A673 (cell line): ENCODE measurements around the gene RESP18. TPM values are rescaled to one million over a fixed set of nuclear protein-coding genes. Genes with fewer than 3 reads are reported as not detected.

Experiments used
- BruUV-seq: library from RNA; stranded (reverse); fragments of 400-500 nt; replicated peaks from 2 replicates; lab custom pipeline; 2021; lab: Mats Ljungman, UMichigan
- CTCF ChIA-PET: fragments of 300-600 bp; sonication (Branson Sonifier 250); formaldehyde crosslinking; loops from one replicate; lab custom pipeline; 2022; ENCODE audit warnings: antibody characterized with exemption; lab: Charles Lee
- POLR2A ChIA-PET: fragments of 300-600 bp; sonication (Branson Sonifier 250); formaldehyde crosslinking; loops from one replicate; lab custom pipeline; 2022; ENCODE audit warnings: antibody characterized with exemption; ENCODE audit not compliant: low non-redundant PET; lab: Charles Lee
- DNase-seq: peaks from one replicate; pipeline ENCODE4 v3.0.0-alpha.2; 2015; ENCODE audit warnings: low spot score
- H3K27ac ChIP-seq: fragments of 200-600 bp; sonication (generic); 2 replicates; pipeline ENCODE4 v1.5.1; 2016; ENCODE audit warnings: mixed run types, low read depth, mild to moderate bottlenecking, mixed read lengths, antibody characterized with exemption, low read length; ENCODE audit not compliant: poor library complexity, severe bottlenecking
- H3K27me3 ChIP-seq: fragments of 200-600 bp; sonication (generic); replicated peaks from 2 replicates; pipeline ENCODE4 v1.6.1; 2017; ENCODE audit warnings: mixed run types, low read depth, mild to moderate bottlenecking, mixed read lengths, antibody characterized with exemption, low read length; ENCODE audit not compliant: insufficient read depth, poor library complexity
- H3K36me3 ChIP-seq: fragments of 200-600 bp; sonication (generic); 2 replicates; pipeline ENCODE4 v1.6.1; 2016; ENCODE audit warnings: mixed run types, mild to moderate bottlenecking, mixed read lengths, antibody characterized with exemption, low read length; ENCODE audit not compliant: insufficient read depth, poor library complexity, severe bottlenecking
- H3K4me1 ChIP-seq: fragments of 200-600 bp; sonication (generic); 2 replicates; pipeline ENCODE4 v1.6.1; 2017; ENCODE audit warnings: mixed run types, mild to moderate bottlenecking, mixed read lengths, antibody characterized with exemption, low read length; ENCODE audit not compliant: insufficient read depth, poor library complexity, severe bottlenecking
- H3K4me3 ChIP-seq: fragments of 200-600 bp; sonication (generic); 2 replicates; pipeline ENCODE4 v1.5.1; 2016; ENCODE audit warnings: low read depth, mixed run types, mild to moderate bottlenecking, mixed read lengths, low read length; ENCODE audit not compliant: poor library complexity, severe bottlenecking
- H3K9me3 ChIP-seq: fragments of 200-600 bp; sonication (generic); 2 replicates; pipeline ENCODE4 v1.6.1; 2016; ENCODE audit warnings: mixed run types, low read depth, mild to moderate bottlenecking, mixed read lengths, antibody characterized with exemption, low read length; ENCODE audit not compliant: poor library complexity, severe bottlenecking
- EZH2 ChIP-seq: fragments of 200-600 bp; sonication (generic); IDR thresholded peaks from 2 replicates; pipeline ENCODE4 v1.6.1; 2017; ENCODE audit warnings: borderline replicate concordance, low read depth, mild to moderate bottlenecking, mixed read lengths, antibody characterized with exemption, low read length; ENCODE audit not compliant: poor library complexity, severe bottlenecking
- intact Hi-C: fragments of 100-400 bp; cut with micrococcal nuclease; formaldehyde crosslinking; loops from one replicate; pipeline ENCODE4 v1.10.0; 2022; ENCODE audit not compliant: unreplicated experiment
- total RNA-seq: library from RNA; stranded (reverse); gene quantifications from 2 replicates; pipeline ENCODE4 v1.2.3, GENCODE V29; 2021
- TF ChIP-seq, protein P1 (sequence below): fragments of 300-800, 200-600 bp; sonication (generic); conservative IDR thresholded peaks from 2 replicates; pipeline ENCODE4 v1.5.1; 2017; ENCODE audit warnings: low read depth, mild to moderate bottlenecking, antibody characterized with exemption, low read length, moderate library complexity, mixed read lengths

RESP18 gene
- total RNA-seq, 1 experiment from 2014 or later, result not detected

DNA sequence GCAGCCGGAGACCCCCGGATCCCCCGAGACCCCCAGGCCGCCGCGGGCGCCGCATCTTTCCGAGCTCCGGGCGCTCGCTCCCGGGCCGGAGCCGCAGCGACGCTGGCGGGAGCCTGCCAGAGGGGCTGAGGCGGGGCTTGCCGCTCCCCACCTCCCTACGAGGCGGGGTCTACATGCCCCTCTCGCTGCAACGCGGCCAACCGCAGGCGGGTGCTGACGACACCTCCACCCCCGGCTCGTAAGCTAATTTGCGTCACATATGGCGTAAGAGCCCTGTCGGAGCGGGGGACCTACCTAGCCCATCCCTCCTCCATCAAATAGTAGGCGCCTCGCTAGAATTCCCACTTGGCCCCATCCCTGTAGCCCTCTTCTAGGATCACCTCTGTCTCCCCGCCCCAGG, 23.3 kb downstream of the RESP18 start, which contains the start of gene PTPRN:
Gene PTPRN (minus strand): TSS at position 124 of the 400 bp plus-strand sequence. CDS start 69 bp downstream, at position 55.
- TF ChIP-seq, protein P1, sequence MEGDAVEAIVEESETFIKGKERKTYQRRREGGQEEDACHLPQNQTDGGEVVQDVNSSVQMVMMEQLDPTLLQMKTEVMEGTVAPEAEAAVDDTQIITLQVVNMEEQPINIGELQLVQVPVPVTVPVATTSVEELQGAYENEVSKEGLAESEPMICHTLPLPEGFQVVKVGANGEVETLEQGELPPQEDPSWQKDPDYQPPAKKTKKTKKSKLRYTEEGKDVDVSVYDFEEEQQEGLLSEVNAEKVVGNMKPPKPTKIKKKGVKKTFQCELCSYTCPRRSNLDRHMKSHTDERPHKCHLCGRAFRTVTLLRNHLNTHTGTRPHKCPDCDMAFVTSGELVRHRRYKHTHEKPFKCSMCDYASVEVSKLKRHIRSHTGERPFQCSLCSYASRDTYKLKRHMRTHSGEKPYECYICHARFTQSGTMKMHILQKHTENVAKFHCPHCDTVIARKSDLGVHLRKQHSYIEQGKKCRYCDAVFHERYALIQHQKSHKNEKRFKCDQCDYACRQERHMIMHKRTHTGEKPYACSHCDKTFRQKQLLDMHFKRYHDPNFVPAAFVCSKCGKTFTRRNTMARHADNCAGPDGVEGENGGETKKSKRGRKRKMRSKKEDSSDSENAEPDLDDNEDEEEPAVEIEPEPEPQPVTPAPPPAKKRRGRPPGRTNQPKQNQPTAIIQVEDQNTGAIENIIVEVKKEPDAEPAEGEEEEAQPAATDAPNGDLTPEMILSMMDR, result no peak
- TF ChIP-seq EZH2, result no peak
- intact Hi-C loops, result no loop called here
- Histone ChIP-seq H3K4me1 (no peaks in the 10 kb centered on the region), H3K36me3 (no peaks in the 10 kb centered on the region), H3K4me3 (no peak within 1 kb of the TSS), H3K27ac (no peak within 1 kb of the TSS), H3K27me3 (peaks cover 59% of the 10 kb centered on the region), H3K9me3 (no peaks in the 10 kb centered on the region)
- ChIA-PET POLR2A (no interaction called here), CTCF (no interaction called here)
- peak; percentile 29 for DNase-seq
- BruUV-seq, result no TSS peak

DNA sequence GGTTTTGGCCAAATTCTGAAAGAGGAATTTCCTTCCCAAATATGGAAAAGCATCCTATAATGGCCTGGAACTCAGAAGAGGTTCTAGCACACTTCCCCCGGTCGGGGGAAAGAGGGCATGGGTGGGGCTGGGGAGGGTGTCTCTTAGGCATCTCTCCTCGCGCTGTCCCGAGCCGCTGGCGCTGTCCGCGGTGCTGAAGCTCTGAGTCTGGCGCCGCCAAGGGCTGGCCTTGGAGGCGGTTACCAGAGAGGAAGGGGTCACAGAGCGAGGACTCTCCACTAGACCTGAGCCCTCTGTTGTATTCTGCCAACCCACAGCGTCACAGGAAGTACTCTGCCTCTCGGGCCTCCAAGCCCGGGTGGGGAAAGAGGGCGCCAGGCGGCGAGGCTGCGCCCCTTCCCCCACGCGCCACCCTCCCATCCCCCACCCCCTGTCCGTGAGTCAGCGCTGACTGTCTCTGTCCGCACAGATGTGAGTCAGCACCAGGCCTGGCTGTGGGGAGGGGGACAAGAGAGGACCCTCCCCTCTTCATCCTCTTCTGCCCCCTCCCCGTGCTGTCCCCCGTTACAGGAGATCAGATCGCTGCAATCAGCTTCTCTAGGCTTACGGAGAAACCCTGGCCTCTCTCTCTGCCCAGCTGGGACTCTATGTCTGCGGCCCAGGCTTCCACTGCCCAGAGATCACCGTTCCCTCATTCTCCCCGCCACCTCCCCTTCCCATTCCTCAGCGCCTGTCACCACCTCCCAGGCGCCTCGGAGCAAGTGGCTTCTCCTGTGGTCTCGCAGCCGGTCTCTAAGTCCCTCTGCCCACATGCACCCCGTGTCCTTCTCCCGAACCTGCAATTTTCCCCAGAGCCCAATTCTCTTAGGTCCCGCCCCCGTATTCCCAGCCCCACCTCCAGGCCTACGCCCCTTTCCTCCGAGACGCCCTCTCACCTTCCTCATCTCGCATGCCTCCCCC, 24.1 kb downstream of the RESP18 start:
- POLR2A ChIA-PET, result no interaction called here
- H3K9me3 ChIP-seq, result no peaks in the 10 kb centered on the region
- DNase-seq, result peak; percentile 78
- intact Hi-C loops, result no loop called here
- no peaks in the 10 kb centered on the region for H3K36me3 ChIP-seq
- H3K4me1 ChIP-seq, result no peaks in the 10 kb centered on the region
- TF ChIP-seq, protein P1, result no peak
- TF ChIP-seq EZH2, result no peak
- peaks cover 68% of the 10 kb centered on the region for H3K27me3 ChIP-seq
- no TSS peak for BruUV-seq
- H3K27ac ChIP-seq, result no peak overlapping the region
- H3K4me3 ChIP-seq, result no peak overlapping the region
- CTCF ChIA-PET, result no interaction called here

DNA sequence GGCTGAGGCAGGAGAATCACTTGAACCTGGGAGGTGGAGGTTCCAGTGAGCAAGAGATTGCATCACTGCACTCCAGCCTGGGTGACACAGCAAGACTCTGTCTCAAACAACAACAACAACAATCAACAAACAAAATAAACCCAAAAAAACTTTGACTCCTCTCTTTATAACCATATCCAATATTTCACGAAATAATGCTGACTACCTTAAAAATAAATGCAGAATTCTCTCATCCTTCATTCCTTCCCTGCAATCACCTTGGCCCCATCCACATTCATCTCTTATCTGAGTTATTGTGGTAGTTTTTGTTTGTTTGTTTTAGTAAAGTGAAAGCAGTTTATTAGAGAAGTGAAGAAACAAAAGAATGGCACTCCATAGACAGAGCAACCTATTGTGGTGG, 26.5 kb downstream of the RESP18 start:
- TF ChIP-seq, protein P1, result no peak
- TF ChIP-seq EZH2, result no peak
- POLR2A ChIA-PET, result interaction anchor here (0.6 kb wide), 1 partner anchor 8 kb away, joined by 3 read pairs; no protein-coding TSS in a partner anchor
- peaks cover 85% of the 10 kb centered on the region for H3K27me3 ChIP-seq
- BruUV-seq, result no TSS peak
- intact Hi-C loops, result no loop called here
- H3K4me1 ChIP-seq, result no peaks in the 10 kb centered on the region
- H3K27ac ChIP-seq, result no peak overlapping the region
- H3K4me3 ChIP-seq, result no peak overlapping the region
- H3K9me3 ChIP-seq, result no peaks in the 10 kb centered on the region
- CTCF ChIA-PET, result no interaction called here
- DNase-seq, result no peak
- H3K36me3 ChIP-seq, result no peaks in the 10 kb centered on the region
